HG03108 (cell line): ENCODE results near the gene HIVEP3.

ENCODE experiments used
- ATAC-seq: cut with Tn5 transposase; IDR thresholded peaks from one replicate; pipeline ENCODE4 v1.9.1; 2021; ENCODE audit warnings: moderate library complexity; ENCODE audit not compliant: unreplicated experiment

HIVEP3 gene

DNA sequence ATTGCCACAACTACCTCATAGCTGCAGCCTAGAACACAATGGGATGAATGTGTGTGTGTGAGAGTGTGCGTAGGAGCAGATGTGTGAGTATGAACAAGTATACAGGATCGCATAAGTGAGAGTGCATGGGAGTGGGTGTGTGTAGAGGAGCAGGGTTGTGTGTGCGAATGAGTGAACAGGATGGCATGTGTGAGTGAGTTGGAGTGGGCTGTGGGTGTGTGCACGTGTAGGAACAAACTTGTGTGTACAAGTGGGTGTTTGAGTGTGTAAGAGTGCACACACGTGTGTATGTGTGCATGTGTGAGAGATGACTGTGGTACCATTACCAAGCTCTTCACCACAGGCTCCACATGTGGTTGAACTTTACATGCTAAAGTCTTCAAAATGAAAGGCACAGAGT lies 258.8 kb downstream of the HIVEP3 start:
- ATAC-seq: no peak

DNA sequence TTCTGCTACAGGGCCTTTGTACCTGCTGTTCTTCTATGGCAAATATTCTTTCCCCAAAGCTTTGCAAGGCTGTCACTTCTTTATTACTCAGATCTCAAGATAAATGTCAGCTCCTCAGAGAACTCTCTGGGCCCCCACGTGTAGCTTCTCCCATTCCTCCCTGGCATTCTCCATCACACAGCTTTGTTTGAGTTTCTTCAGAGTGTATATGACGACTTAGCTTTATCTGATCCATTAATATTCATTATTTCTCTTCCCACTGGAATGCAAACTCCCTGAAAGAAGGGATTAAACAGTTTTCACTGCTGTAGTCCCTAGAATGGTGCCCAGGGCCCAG lies 259.6 kb downstream of the HIVEP3 start:
- no peak for ATAC-seq

DNA sequence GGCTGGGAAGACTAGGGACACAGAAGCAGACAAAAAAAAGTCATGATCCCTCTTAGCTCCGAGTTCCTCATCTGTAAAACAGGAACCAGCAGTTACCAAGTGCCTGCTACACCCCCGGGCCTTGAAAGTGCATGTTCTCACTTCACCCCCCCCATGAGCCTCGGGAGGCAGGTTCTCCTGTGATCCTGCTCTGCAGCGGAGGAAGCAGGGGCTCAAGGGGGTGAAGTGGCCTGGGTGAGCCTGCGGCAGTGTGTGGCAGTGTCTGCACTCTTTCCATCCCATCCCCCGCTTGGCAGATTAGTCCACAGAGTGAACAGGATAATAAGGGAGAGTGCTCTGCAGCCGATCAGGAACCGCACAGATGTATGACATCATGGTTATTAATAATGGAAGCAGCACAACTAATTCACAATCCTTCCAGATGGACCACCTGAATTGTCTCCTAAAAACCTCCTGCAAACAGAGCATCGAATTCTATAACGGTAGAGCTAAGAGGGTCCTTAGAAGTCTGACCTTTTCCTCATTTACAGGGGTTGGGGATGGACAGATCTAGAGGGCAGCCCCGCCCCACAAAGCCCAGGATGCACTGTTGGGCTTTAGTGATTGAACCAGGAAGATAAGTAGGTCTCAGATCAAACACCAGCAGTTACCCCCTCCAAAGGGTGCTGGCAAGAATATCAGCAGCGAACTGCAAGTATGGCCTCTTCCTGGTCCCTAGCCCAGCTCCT lies 260.1 kb downstream of the HIVEP3 start:
- ATAC-seq: no peak

DNA sequence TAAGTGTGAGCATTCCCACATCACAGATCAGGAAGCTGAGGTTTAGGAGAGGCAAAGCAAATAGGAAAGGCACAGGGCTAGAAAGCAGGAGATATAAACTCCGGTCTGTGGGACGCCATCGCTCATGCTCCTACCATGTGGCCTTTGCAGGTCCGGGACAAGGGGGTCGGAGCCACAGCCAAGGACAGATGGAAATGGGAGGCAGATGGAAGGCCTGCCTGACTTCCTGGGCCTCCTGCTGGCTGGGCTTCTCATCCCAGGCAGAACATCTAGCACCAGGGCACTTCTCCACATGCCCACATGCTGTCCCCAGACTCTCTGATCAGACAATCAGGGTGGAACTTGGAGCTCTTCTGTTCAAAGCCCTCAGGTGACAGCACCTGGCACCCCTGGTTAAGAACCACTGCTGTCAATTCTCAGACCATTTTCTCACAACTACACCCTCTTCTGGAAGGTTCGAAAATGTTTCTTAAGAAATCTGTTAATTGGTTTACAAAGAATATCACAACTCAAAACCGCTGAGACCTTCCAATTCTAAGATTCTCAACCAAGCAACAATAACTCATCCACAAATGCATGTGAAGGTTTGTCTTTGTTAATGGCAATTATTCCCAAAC lies 260.9 kb downstream of the HIVEP3 start:
- no peak for ATAC-seq

DNA sequence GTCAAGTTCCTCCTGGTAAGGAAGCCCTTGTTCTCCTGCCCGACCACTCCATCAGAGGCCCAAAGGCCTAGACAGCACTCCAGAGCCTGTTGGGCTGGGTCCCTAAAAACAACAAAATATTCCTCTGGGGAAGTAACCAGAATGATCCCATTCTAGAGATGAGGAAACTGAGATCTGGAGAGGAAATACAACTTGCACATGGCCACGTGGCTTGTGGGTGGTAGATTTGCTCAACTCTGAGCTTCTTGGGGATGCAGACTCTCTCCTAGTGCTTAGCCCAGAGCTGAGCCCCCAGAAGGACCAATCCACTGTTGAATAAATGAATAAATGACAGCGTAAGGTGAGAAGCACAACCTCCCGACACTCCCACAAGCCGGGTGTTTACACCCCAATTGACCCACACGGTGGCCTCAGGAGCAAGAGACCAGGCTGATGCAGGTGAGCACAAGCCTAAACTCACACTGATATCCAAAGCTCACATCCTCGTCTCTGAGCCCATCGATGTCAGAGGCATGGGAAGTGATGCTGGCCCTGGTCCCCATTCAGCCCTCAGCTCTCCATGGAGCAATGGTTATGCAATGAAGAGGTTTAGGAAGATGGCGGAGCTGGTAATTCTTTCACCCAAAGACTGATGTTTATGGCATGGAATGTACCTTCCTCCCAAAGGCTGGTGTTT lies 261.8 kb downstream of the HIVEP3 start:
- ATAC-seq: no peak

DNA sequence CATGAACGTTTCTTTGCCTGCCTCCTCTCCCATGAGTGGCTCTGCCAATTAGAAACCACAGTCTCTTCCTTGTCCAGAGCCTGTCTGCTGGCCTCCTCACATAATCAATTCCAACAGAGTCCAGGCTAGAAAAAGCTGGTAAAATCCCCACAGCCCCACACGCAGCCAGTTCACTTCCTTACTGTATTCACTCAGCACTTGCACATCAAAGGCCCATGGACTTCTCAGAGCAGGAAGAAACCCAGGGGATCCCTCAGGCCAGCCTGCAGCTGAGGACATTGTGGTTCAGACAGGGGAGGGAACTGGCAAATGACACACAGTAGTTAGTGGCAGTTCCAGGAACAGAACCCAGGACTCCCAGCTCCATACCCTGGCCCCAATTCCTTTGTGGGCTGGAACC lies 262.7 kb downstream of the HIVEP3 start:
- no peak for ATAC-seq

DNA sequence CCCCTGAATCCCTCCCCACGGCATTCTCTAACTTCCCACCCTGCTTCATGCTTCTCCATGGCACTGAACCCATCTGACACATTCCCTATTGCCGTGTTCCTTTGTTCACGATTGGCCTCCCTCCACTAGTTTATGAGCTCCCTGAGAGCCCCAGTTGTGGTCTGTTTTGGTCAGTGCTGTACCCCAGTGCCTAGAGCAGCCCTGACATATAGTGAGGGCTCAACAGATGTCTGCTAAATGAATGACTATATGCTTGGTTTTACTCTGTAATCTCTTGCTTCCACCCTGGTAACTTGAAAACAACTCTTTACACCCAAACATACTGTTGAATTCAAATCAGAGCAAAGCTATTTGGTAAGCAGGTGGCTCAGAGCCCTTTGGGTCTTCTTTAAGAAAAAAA lies 263.1 kb downstream of the HIVEP3 start:
- no peak for ATAC-seq

DNA sequence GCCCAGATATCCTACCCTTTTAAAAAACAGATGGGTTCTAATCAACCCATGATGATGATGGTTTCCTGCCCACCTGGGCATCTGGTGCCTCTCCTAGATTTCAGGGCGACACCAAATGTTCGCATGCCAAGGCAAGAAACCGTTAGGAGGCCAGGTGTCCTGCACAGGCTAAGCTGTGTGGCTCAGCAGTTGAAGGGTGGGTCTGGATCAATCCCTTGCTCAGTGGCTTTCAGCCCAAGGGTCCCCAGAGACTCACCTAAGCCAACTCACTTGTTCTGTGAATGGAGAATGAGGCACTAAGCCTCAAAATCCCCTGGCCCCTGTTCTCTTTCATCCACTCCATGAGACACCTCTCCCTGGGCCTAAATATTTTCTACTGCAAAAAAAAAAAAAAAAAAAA lies 265.1 kb downstream of the HIVEP3 start:
- no peak for ATAC-seq

DNA sequence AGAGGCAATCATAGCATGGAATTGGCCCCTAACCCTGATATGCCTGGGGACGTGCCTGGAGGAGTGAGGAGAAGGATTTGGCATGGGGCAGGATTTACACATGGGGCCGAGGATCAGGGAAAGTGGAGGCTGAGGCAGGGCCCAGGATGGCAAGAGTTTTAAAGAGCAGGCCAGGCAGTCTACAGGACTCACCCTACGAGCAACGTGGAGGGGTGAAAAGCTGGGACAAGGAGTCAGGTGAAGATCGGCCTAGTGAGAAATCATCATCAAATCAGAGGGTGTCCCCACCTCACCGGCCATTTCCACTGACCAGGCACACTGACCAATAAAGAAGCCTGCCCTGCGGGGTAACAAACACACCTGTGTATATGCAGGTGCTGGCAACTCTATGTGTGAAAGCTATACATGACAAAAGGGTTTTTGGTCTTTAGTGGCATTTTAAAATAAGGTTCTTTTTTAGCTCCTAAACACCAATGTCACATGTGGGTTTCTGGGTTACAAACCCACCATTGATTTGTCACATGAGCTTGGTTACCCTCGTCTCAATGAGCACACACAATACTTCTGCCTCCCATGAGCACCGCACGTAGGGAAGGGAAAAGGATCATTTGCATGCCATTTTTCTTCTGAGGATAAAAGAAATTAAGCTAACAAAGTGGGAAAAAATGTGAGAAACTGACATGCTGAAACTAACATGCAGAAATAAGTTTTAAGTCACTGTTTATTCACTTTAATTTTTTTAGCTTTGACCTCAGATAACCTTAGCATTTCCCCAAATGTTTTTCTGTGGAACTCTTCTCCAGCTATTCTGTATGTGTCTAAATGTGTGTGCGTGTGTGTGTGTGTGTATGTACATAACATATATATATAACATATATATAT lies 266.1 kb downstream of the HIVEP3 start:
- ATAC-seq: no peak

DNA sequence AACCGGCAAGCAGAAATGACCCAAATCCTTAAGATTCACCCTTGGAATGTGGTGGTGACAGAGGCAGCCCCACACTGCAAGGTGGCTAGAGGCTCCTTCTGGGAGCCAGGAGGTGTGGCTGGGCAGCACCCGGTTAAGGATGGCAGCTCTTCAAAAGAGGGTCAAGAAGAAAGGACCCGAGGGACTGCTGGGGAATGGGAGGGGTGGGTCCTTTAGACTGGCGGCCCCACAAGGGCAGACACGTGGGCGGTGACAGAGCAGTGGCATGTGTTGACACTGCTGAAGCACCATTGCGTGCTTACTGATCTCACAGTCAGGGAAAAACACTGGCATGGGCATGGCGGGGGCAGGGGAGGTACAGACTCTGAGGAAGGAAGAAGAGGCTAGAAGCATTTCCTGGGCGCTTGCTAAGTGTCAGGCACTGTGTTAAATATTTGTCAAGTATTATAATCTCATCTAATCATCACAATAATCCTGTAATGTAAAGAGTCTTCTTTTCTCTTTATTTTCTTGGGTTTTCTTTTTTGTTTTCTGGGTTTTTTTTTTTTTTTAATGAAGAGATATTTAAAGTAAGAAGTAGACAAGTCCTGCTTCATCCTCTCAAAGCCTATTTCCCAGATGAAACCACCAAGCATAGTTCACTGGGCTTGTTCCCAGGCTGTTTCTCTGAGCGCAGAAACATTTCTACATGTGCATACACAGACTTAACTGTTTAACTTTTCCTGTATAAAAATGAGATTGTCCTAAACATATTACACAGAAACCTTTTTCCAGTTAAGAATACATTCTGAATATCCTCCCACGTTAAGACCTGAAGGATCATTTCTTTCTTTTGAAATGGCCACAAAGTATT lies 268.5 kb downstream of the HIVEP3 start:
- no peak for ATAC-seq

DNA sequence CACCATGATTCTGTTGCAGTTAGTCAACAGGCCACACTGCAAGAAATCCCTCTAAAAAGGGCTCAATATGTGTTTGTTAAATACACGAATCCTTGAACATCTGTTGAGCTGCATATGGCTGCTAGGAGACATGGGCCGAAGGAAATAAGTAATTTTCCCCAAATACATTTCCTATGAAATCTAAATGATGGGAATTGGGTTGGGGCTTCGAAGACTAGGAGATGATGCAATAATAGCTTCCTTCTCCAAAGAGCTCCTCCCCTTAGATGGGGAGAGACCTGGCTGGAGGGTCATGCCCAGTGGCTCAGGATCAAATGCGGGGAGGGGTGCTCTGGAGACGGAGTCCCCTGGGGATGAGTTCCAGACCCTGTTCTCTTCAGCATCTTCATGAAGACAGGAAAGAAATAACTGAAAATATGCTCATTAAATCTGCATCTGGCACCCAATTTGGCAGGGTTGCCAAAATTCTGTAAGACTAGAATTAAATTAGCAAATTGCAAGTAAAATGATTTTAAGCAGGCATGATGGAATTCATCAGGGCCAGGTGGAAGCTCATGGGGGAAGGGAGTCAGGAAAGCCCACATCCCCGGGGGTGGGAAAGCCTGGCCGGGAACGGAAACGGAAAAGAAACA lies 269.2 kb downstream of the HIVEP3 start:
- no peak for ATAC-seq

DNA sequence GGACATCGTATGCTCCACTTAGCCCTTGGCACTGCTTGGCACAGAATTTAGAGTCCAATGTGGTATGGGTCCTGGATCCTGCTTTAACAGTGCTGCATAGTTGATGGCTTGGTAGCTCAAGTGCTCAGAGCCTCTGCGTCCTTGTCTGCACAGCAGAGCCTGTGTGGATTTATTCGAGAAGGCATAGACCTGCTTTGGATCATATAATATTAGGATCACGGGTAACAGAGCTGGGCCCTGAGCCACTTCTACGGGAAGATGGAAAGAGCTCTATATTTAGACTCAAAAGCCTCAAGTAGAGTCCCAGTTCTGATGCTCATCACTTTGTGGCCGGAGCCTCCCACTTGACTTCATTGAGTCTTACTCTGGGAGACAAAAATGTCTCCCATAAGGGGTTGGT lies 269.9 kb downstream of the HIVEP3 start:
- no peak for ATAC-seq

DNA sequence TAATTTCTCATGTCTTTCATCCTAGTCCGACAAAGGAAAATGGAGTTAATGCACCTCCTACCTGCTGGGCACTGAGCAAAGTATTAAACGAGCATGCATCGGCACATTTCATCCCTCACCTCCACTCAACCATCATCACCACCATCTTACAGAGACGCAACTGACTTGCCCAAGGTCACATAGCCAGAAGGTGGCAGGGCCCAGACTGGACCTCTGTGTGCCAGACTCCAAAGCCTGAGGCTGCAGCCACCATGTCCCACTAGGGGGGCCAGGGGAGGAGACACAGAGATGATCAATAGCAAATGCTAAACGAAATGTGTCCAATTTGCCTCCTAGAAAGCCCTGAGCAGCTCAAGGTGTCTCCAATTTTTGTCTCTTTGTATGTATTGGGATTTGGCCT lies 270.5 kb downstream of the HIVEP3 start:
- ATAC-seq: no peak

DNA sequence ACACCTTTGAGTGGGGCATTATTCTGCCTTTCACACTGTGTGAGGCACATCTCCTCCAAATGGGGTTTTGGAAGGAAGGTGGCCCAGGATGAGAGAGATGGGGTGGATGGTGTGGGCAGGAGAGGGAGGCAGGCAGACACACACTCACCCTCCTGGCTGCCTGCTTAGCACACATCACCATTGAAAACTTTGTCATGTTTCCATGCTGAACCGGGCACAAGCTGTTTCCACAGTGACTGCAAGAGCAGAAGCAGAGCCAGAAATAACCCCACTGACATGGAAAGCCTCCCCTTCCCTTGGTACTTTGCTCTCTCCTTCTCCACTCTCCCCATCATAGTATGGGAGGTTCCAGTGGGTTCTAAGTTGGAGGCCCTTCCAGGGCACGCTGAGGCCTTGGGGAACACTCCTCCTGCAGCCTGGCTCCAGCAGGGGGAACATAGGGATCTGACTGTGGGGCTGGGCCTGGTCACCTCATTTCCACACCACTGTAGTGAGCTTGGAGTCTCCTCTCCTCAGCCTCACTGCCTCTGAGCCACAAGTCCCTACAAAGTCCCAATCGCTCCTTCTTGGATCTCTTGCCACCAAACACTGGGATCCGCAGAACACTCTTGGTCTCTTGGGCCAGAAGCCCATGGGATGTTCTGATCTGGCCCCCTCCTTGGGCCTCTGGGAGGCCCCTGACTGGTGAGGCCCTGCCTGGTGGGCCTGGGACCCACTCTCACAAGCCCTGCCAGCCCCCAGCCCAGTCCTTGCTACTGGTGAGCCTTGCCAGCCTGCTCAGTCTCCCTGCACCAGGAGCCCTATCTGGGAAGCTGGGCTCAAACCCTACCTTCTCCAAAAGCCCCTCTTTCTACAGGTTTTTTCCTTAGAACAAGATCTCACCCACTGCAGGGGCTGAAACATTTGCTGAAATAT lies 271.2 kb downstream of the HIVEP3 start:
- ATAC-seq: no peak

DNA sequence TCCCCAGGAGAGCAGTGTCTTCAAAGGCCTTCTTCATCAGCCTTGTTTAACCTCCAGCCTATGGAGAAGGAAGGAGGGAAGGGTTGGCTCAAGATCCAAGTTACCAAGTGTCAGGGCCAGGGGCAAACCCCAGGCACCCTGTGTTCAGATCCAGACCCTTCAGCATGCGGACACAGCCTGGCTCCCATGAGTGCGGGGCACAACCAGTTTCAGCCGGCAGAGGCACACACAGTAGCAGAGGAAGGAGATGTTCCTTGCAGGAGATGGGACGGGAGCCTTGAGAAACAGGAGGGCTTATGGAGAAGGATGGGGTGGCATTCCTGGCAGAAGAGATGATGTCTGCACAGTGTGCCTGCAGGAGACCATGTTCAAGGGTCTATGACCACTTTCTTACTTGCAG lies 272.5 kb downstream of the HIVEP3 start:
- no peak for ATAC-seq

DNA sequence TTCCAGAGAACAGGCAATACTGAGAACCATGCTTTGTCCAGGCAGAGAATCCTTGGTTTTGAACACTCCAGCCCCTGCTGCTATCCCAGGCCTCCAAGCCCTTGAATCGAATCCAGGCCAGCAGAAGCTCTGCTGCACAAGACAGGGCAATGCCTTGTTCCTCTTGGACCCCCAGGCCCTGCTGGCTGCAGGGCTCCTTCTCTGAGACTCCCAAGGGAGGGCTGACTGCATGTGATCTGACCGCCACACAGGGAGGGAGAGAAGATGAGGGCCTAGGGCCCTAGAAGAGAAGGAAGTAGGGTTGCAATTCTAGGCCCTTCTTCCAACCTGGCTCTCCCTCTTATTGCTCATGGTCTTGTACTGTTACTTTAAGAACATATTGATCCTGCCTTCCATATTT lies 273.7 kb downstream of the HIVEP3 start:
- ATAC-seq: no peak

DNA sequence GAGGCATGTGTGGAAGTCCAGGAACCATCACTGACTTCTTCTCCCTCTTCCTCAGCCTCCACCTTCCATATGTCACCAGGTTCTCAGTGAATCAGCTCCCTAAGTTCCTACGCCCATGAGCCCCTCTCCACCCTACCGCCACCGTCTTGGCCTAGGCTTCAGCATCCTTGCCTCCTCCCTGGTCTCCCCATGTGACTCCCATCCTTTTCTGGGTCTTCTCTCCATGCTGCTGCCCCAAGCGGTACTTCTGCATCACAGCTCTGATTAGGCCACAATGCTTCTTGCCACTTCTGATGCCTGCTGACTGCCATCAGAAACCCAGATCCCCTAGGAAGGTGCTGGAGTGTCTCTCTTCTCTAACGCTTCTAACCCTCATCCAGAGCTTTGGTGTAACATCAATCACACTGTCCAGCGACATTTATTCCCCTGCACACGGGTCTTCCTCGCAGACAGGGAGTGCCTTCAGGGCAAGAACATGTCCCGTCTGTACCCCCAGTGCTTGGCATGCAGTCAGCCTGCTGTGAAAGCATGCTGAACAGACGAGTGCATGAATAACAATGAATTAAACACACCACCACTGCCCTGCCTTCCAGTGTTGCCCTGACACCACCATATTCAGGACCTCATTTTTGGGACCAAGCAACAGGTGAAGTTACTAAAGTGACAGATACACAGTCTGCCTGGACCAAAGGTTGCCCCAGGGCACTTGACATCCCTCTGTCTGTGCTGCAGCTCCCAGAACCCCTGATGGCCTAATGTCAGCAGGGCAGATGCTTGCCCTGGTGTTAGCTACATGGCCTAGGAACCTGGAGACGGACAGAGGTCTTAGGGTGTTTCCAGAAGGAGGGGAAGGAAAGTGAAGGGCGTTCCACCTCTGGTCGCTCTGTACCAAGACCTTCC lies 275.6 kb downstream of the HIVEP3 start:
- ATAC-seq: no peak

DNA sequence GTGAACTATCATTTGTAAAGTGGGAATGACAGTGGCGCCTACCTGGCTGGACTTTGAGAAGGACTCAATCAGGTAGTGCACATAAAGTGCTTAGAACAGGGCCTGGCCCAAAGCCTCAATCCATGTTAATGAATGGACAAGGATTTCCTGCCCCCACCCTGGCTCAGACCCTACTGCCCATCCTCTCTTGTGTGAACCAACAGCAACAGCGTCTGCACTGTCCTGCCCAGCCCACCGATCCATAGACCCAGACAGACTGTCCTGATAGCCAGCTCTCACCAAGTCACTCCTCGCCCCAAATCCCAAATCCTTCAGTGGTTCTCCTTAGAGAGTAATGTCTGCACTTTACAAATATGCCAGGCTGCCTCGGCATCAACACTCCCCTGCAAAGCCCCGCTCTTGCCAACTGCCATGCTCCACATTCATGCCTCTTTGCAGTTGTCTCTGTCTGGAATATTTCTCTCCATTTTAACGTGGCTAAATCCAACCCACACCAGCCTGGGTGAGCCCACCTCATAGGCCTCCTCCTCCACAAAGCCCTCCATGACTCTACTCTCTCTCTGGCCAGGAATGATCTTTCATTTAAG lies 276.7 kb downstream of the HIVEP3 start:
- no peak for ATAC-seq
